Prostate gland (tissue), 2 donors: ENCODE measurements around the gene ITGAL. TPM values are rescaled to one million over a fixed set of nuclear protein-coding genes. Genes with fewer than 3 reads are reported as not detected.

Source experiments
- DNase-seq: peaks from one replicate; pipeline ENCODE4 v3.0.0-alpha.2; 2019; ENCODE audit warnings: low spot score
- H3K27ac ChIP-seq, 2 donors: fragments of 200-600 bp; sonication (generic); 2 replicates each; pipeline ENCODE4 v1.5.1; 2017 to 2019
- H3K27me3 ChIP-seq: fragments of 200-600 bp; sonication (generic); replicated peaks from 2 replicates; pipeline ENCODE4 v1.5.1; 2019; ENCODE audit not compliant: insufficient read depth
- H3K36me3 ChIP-seq, 2 donors: fragments of 200-600 bp; sonication (generic); 1 replicate in 1 of 2; 2 replicates in 1 of 2; pipeline versions ENCODE4 v1.5.1 to v1.8.1; 2017 to 2019
- H3K4me1 ChIP-seq: fragments of 200-600 bp; sonication (generic); replicated peaks from 2 replicates; pipeline ENCODE4 v1.5.1; 2019
- H3K4me3 ChIP-seq, 2 donors: fragments of 200-600 bp; sonication (generic); 2 replicates each; pipeline ENCODE4 v1.5.1; 2017 to 2019
- H3K9me3 ChIP-seq: fragments of 200-600 bp; sonication (generic); 2 replicates; pipeline ENCODE4 v1.5.1; 2017
- CTCF ChIP-seq, 4 experiments: fragments of 200-600 bp in 2 of 4; fragments of 450-650 bp in 2 of 4; sonication (generic) in 2 of 4; IDR thresholded peaks; 1 replicate in 3 of 4; 2 replicates in 1 of 4; pipeline ENCODE4 v1.5.1; 2016 to 2019; ENCODE audit warnings: antibody characterized with exemption in 4 of 4, mild to moderate bottlenecking in 2 of 4, moderate library complexity in 2 of 4
- POLR2A ChIP-seq: fragments of 450-650 bp; IDR thresholded peaks from one replicate; pipeline ENCODE4 v1.6.1; 2016; ENCODE audit warnings: antibody characterized with exemption, mild to moderate bottlenecking
- POLR2AphosphoS5 ChIP-seq: sonication (generic); formaldehyde crosslinking; IDR thresholded peaks from one replicate; pipeline ENCODE4 v1.6.1; 2017; ENCODE audit warnings: antibody characterized with exemption
- WGBS: methylation state at CpG from one replicate; pipeline ENCODE4 v1.1.5; 2018; 5-methylcytosine and 5-hydroxymethylcytosine counted together
- intact Hi-C: fragments of 100-400 bp; cut with DNase I; formaldehyde crosslinking; loops from one replicate; pipeline ENCODE4 v1.14.2; 2022
- total RNA-seq, 2 donors: library from RNA; depleted of rRNA; stranded (reverse); fragments of >200 nt; gene quantifications; one replicate each; pipeline ENCODE4 v1.1.0, GENCODE V29; 2016

ITGAL gene
- total RNA-seq, 2 donors from 2014 or later: 2.5 to 12.7 TPM

- intact Hi-C loops: no loop called here
- H3K27ac ChIP-seq: no peak overlapping the region
- WGBS: 68% methylated on average over 2 of the region's 2 CpGs
- no peaks in the 10 kb centered on the region for H3K27me3 ChIP-seq
- H3K36me3 ChIP-seq: no peaks in the 10 kb centered on the region
- no peaks in the 10 kb centered on the region for H3K9me3 ChIP-seq
- H3K4me1 ChIP-seq: no peaks in the 10 kb centered on the region
- no peak for DNase-seq
- TF ChIP-seq CTCF (IDR thresholded peaks at IDR 0.05): no peak
- no peak for TF ChIP-seq POLR2AphosphoS5
- TF ChIP-seq POLR2A: no peak
- no peak overlapping the region for H3K4me3 ChIP-seq
Observed at GRCh38 chr16:30515275-30515674, 42.7 kb downstream of the ITGAL start.

GRCh38 chr16:30518552-30518951 lies 46.0 kb downstream of the ITGAL start:
- Histone ChIP-seq H3K27ac (no peak overlapping the region), H3K4me3 (no peak overlapping the region), H3K27me3 (no peaks in the 10 kb centered on the region), H3K36me3 (no peaks in the 10 kb centered on the region), H3K9me3 (no peaks in the 10 kb centered on the region), H3K4me1 (no peaks in the 10 kb centered on the region)
- intact Hi-C loops: no loop called here
- no peak for DNase-seq
- TF ChIP-seq POLR2A: no peak
- TF ChIP-seq CTCF (IDR thresholded peaks at IDR 0.05): no peak
- TF ChIP-seq POLR2AphosphoS5: no peak
- 86% methylated on average over 10 of the region's 10 CpGs for WGBS

- TF ChIP-seq CTCF (IDR thresholded peaks at IDR 0.05) (no peak), POLR2AphosphoS5 (no peak), POLR2A (no peak)
- no peaks in the 10 kb centered on the region for H3K4me1 ChIP-seq
- H3K9me3 ChIP-seq: no peaks in the 10 kb centered on the region
- intact Hi-C loops: no loop called here
- H3K27ac ChIP-seq: no peak overlapping the region
- H3K4me3 ChIP-seq: no peak overlapping the region
- DNase-seq: no peak
- H3K27me3 ChIP-seq: no peaks in the 10 kb centered on the region
- H3K36me3 ChIP-seq: no peaks in the 10 kb centered on the region
- 81% methylated on average over 20 of the region's 20 CpGs for WGBS
Observed at GRCh38 chr16:30519120-30520049, 46.8 kb downstream of the ITGAL start.

- H3K4me1 ChIP-seq: no peaks in the 10 kb centered on the region
- H3K27ac ChIP-seq: no peak overlapping the region
- no peak for DNase-seq
- H3K4me3 ChIP-seq: no peak overlapping the region
- no peaks in the 10 kb centered on the region for H3K9me3 ChIP-seq
- no peaks in the 10 kb centered on the region for H3K27me3 ChIP-seq
- 96% methylated on average over 7 of the region's 7 CpGs for WGBS
- TF ChIP-seq POLR2AphosphoS5 (no peak), POLR2A (no peak), CTCF (IDR thresholded peaks at IDR 0.05) (no peak)
- H3K36me3 ChIP-seq: peaks cover 0 to 4% of the 10 kb centered on the region in 2 donors
- intact Hi-C loops: no loop called here
Observed at GRCh38 chr16:30521476-30521872, 48.9 kb downstream of the ITGAL start.
